CD4-positive, alpha-beta memory T cell (primary cell): ENCODE data around the gene KRTAP5-9. TPM values are rescaled to one million over a fixed set of nuclear protein-coding genes. Genes with fewer than 3 reads are reported as not detected.
A peak's percentile ranks its signal among the peaks of the same experiment; 100 is the strongest.
"Not testable (repeated sequence)": the region's sequence is repeated elsewhere in the genome, so short reads cannot be mapped to it uniquely, and the experiment has no call there.

Experiments
- CTCF ChIA-PET: fragments of 350-600 bp; sonication (Branson Sonifier 250); formaldehyde crosslinking; loops from one replicate; lab custom pipeline; 2021; ENCODE audit warnings: inconsistent platforms; ENCODE audit not compliant: partially characterized antibody; lab: Charles Lee
- POLR2A ChIA-PET: fragments of 350-600 bp; sonication (Branson Sonifier 250); formaldehyde crosslinking; loops from one replicate; lab custom pipeline; 2021; ENCODE audit not compliant: partially characterized antibody; lab: Charles Lee
- DNase-seq, 5 donors: peaks; one replicate each; pipeline versions ENCODE4 v3.0.0 to v3.0.0-alpha.2; 2020 to 2022; ENCODE audit warnings: mixed read lengths in 1 of 5
- H3K27ac ChIP-seq: one replicate; pipeline ENCODE4 v1.7.0; 2013; ENCODE audit warnings: low read depth, low read length
- H3K27me3 ChIP-seq: 2 replicates; pipeline ENCODE4 v1.7.0; 2013; ENCODE audit warnings: mild to moderate bottlenecking, low read length, moderate library complexity; ENCODE audit not compliant: insufficient read depth
- H3K36me3 ChIP-seq: 2 replicates; pipeline ENCODE4 v1.7.0; 2013; ENCODE audit warnings: mild to moderate bottlenecking, low read length, moderate library complexity; ENCODE audit not compliant: insufficient read depth
- H3K4me1 ChIP-seq: 2 replicates; pipeline ENCODE4 v1.7.0; 2013; ENCODE audit warnings: mild to moderate bottlenecking, low read length, moderate library complexity; ENCODE audit not compliant: insufficient read depth
- H3K4me3 ChIP-seq, 2 donors: one replicate each; pipeline ENCODE4 v1.7.0; 2013; ENCODE audit warnings: low read length in 2 of 2, mild to moderate bottlenecking in 1 of 2
- H3K9me3 ChIP-seq, 2 donors: one replicate each; pipeline ENCODE4 v1.7.0; 2013; ENCODE audit warnings: low read length in 2 of 2, control low read depth in 1 of 2; ENCODE audit not compliant: control insufficient read depth in 1 of 2
- H3K27ac Mint-ChIP-seq, 7 donors: one replicate each; pipeline ENCODE4 v1.8.0; 2020 to 2021; ENCODE audit warnings: mixed read lengths in 7 of 7, mild to moderate bottlenecking in 6 of 7, inconsistent platforms in 3 of 7, moderate library complexity in 3 of 7
- H3K27me3 Mint-ChIP-seq, 2 donors: one replicate each; pipeline ENCODE4 v1.8.0; 2020 to 2021; ENCODE audit warnings: mixed read lengths in 2 of 2
- H3K36me3 Mint-ChIP-seq, 2 donors: one replicate each; pipeline ENCODE4 v1.8.0; 2020 to 2021; ENCODE audit warnings: mixed read lengths in 2 of 2, inconsistent platforms in 1 of 2, mild to moderate bottlenecking in 1 of 2
- H3K4me1 Mint-ChIP-seq, 4 donors: one replicate each; pipeline ENCODE4 v1.8.0; 2020 to 2021; ENCODE audit warnings: mixed read lengths in 4 of 4, mild to moderate bottlenecking in 1 of 4
- H3K4me3 Mint-ChIP-seq, 8 donors: one replicate each; pipeline ENCODE4 v1.8.0; 2020 to 2021; ENCODE audit warnings: mixed read lengths in 8 of 8, mild to moderate bottlenecking in 7 of 8, moderate library complexity in 6 of 8, inconsistent platforms in 3 of 8
- H3K9me3 Mint-ChIP-seq, 8 donors: one replicate each; pipeline ENCODE4 v1.8.0; 2020 to 2021; ENCODE audit warnings: mixed read lengths in 8 of 8, mild to moderate bottlenecking in 5 of 8, inconsistent platforms in 3 of 8, moderate library complexity in 1 of 8
- intact Hi-C: fragments of 100-400 bp; cut with micrococcal nuclease; formaldehyde crosslinking; loops from one replicate; pipeline ENCODE4 v1.15.1; 2023
- polyA plus RNA-seq, 2 donors: library from polyadenylated mRNA; unstranded; fragments of 300-500 nt; fragmentation: Illumina TruSeq; gene quantifications; one replicate each; pipeline ENCODE4 v1.2.3, GENCODE V29; 2021
- total RNA-seq, 2 experiments: library from RNA; stranded (reverse); gene quantifications; one replicate each; pipeline ENCODE4 v1.2.3, GENCODE V29; 2021

Gene KRTAP5-9
- total and polyA plus RNA-seq, 4 experiments from 2014 or later = not detected

DNA sequence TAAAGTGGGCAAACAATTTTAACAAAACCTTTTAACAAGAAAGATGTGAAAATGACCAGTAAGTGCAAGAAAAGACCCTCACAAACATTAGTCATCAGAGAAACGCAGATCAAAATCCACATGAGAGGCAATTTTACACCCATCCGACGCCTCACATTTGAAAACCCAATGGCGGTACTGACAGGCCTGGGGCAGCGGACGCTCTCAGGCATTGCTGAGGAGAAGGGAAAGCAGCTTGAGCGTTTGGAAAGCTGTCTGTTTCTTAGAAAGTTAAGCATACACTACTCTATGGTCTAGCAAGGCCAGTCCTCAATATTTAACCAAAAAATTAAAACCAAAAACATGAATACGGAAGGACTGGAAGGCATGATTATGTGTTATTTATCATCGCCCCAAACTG lies 12.4 kb upstream of the KRTAP5-9 start:
- H3K36me3 ChIP-seq = no peaks in the 10 kb centered on the region
- CTCF ChIA-PET = no interaction called here
- intact Hi-C loops = no loop called here

DNA sequence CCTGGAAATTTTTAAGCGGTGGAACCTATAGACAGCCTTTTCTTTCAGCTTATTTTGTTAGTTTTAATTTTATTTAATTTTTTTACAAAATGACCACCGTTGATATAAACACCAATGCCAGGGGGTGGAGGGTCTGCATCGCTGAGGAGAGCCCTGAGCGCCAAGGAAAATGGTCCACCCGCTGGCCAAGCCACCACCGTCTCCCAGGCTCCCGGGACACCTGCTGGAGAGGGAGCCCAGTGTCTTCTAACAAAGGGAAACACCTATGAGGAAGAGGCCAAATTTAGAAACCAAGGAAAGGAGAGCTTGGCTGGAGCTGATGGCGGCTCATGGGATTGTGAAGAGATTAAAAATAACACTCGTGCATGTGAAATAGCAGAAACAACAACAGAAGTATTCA lies 10.7 kb upstream of the KRTAP5-9 start:
- H3K27me3 ChIP-seq = no peaks in the 10 kb centered on the region
- Mint-ChIP-seq H3K4me1 (no peaks in the 10 kb centered on the region), H3K27me3 (peaks cover 12 to 27% of the 10 kb centered on the region in 2 donors), H3K9me3 (peaks cover 0 to 18% (median 8%) of the 10 kb centered on the region in 8 donors), H3K4me3 (no peak overlapping the region), H3K27ac (no peak overlapping the region), H3K36me3 (peaks cover 0 to 7% of the 10 kb centered on the region in 2 donors)
- no peaks in the 10 kb centered on the region for H3K36me3 ChIP-seq
- POLR2A ChIA-PET = no interaction called here
- H3K4me3 ChIP-seq = no peak overlapping the region
- DNase-seq = no peak
- H3K4me1 ChIP-seq = no peaks in the 10 kb centered on the region
- H3K9me3 ChIP-seq = no peaks in the 10 kb centered on the region
- no peak overlapping the region for H3K27ac ChIP-seq
- CTCF ChIA-PET = no interaction called here
- intact Hi-C loops = no loop called here

More for the DNA sequence above, 12.4 kb upstream of the KRTAP5-9 start:
- Mint-ChIP-seq H3K27ac (no peak overlapping the region), H3K27me3 (peaks cover 8 to 15% of the 10 kb centered on the region in 2 donors), H3K36me3 (peaks cover 0 to 4% of the 10 kb centered on the region in 2 donors), H3K4me3 (no peak overlapping the region), H3K9me3 (peaks cover 0 to 9% (median 3%) of the 10 kb centered on the region in 8 donors), H3K4me1 (no peaks in the 10 kb centered on the region)
- Histone ChIP-seq H3K27ac (no peak overlapping the region), H3K4me3 (no peak overlapping the region), H3K27me3 (no peaks in the 10 kb centered on the region), H3K4me1 (no peaks in the 10 kb centered on the region), H3K9me3 (no peaks in the 10 kb centered on the region)
- DNase-seq = no peak
- POLR2A ChIA-PET = no interaction called here

DNA sequence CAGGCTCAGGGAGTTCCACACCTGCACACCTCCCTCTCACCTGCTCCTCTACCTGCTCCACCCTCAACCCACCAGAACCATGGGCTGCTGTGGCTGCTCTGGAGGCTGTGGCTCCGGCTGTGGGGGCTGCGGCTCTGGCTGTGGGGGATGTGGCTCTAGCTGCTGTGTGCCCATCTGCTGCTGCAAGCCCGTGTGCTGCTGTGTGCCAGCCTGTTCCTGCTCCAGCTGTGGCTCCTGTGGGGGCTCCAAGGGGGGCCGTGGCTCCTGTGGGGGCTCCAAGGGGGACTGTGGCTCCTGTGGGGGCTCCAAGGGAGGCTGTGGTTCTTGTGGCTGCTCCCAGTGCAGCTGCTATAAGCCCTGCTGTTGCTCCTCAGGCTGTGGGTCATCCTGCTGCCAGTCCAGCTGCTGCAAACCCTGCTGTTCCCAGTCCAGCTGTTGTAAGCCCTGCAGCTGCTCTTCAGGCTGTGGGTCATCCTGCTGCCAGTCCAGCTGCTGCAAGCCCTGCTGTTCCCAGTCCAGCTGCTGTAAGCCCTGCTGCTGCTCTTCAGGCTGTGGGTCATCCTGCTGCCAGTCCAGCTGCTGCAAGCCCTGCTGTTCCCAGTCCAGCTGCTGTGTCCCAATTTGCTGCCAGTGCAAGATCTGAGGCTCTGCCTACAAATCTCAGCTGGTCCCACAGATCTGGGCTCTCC lies 10.1 kb upstream of the KRTAP5-9 start, which contains the start of gene KRTAP5-8:
Gene KRTAP5-8 (plus strand): TSS at position 49 of the 689 bp plus-strand sequence. CDS start 31 bp downstream, at position 80.
- POLR2A ChIA-PET, H3K4me3 Mint-ChIP-seq, CTCF ChIA-PET: not testable (repeated sequence)

DNA sequence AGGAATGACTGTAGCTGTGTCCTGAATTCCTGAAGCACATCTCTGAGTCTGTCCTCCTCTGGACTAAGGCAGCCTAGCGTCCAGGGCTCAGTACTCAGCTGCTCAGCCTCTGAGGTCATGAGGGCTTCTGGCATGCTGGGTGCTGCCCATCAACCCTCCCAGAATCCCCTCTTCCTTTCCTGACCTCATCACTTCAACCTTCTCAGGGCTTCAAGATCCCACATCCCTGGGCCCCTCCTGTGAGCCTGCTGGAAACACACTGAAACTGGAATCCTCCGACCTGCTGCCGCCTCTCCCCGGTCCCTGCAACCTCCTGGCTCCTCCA lies 9.6 kb upstream of the KRTAP5-9 start:
- Histone ChIP-seq H3K4me1 (no peaks in the 10 kb centered on the region), H3K27ac (no peak overlapping the region), H3K27me3 (no peaks in the 10 kb centered on the region), H3K36me3 (no peaks in the 10 kb centered on the region), H3K9me3 (no peaks in the 10 kb centered on the region), H3K4me3 (no peak overlapping the region)
- no peak overlapping the region for H3K27ac Mint-ChIP-seq
- H3K27me3 Mint-ChIP-seq = peaks cover 12 to 34% of the 10 kb centered on the region in 2 donors
- ChIA-PET POLR2A (no interaction called here), CTCF (no interaction called here)
- no peaks in the 10 kb centered on the region for H3K4me1 Mint-ChIP-seq
- H3K36me3 Mint-ChIP-seq = peaks cover 0 to 7% of the 10 kb centered on the region in 2 donors
- intact Hi-C loops = no loop called here
- H3K9me3 Mint-ChIP-seq = peaks cover 0 to 18% (median 8%) of the 10 kb centered on the region in 8 donors
- no peak overlapping the region for H3K4me3 Mint-ChIP-seq
- no peak for DNase-seq

More for the DNA sequence above, 10.1 kb upstream of the KRTAP5-9 start, which contains the start of gene KRTAP5-8:
- H3K4me1 Mint-ChIP-seq, H3K36me3 ChIP-seq, H3K27me3 ChIP-seq, H3K4me3 ChIP-seq, H3K36me3 Mint-ChIP-seq, H3K27ac ChIP-seq, H3K4me1 ChIP-seq, DNase-seq, H3K9me3 ChIP-seq, intact Hi-C loops: not testable (repeated sequence)
- Mint-ChIP-seq H3K27me3 (peaks cover 12 to 29% of the 10 kb centered on the region in 2 donors), H3K9me3 (peaks cover 0 to 18% (median 8%) of the 10 kb centered on the region in 8 donors), H3K27ac (peak within 1 kb of the TSS in 1 of 7 donors; percentile 70)

DNA sequence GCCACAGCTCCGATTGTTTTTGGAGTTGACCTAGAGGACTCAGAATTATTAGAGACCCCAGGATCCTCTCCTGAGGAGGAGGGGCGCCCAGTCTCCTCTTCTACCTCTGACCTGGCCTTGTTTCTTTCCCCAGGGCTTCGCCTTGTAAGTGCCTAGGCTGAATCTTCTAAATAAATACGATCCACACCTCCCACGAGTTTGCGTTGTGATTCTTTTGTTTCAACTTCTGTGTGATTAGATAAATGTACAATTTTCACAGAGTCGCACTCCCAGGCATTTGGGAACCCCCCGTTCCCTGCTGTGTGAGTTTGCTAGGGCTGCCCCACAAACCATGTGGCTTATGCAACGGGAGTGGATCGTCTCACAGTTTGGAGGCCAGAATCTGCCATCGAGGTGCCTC lies 9.2 kb upstream of the KRTAP5-9 start:
- Mint-ChIP-seq H3K27ac (no peak overlapping the region), H3K9me3 (peaks cover 0 to 18% (median 8%) of the 10 kb centered on the region in 8 donors), H3K27me3 (peaks cover 12 to 34% of the 10 kb centered on the region in 2 donors), H3K36me3 (peaks cover 0 to 7% of the 10 kb centered on the region in 2 donors), H3K4me3 (no peak overlapping the region), H3K4me1 (no peaks in the 10 kb centered on the region)
- Histone ChIP-seq H3K27me3 (no peaks in the 10 kb centered on the region), H3K4me1 (no peaks in the 10 kb centered on the region), H3K9me3 (no peaks in the 10 kb centered on the region), H3K27ac (no peak overlapping the region), H3K4me3 (no peak overlapping the region), H3K36me3 (no peaks in the 10 kb centered on the region)
- DNase-seq = no peak
- POLR2A ChIA-PET = no interaction called here
- CTCF ChIA-PET = no interaction called here
- intact Hi-C loops = no loop called here

DNA sequence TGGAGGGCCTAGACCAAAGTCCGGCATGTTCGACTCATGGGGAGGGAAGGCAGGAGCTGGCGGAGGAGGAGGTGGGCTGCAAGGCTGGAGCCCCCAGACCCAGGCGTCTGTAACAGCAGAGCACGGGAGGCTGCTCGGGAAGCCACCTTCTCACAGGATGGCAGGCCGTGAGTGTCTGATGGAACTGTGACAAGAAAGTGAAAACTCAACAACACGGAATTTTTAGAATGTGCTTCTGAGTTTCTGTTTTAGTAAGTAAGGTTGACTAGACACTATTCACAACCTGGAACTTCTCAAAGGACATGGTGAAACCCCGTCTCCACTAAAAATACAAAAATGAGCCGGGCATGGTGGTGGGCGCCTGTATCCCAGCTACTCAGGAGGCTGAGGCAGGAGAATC lies 8.2 kb upstream of the KRTAP5-9 start:
- DNase-seq, H3K36me3 ChIP-seq, H3K27ac Mint-ChIP-seq, H3K4me1 Mint-ChIP-seq, H3K4me1 ChIP-seq, H3K4me3 Mint-ChIP-seq, H3K27me3 ChIP-seq, H3K27ac ChIP-seq, CTCF ChIA-PET, H3K9me3 ChIP-seq, POLR2A ChIA-PET, intact Hi-C loops, H3K4me3 ChIP-seq, H3K36me3 Mint-ChIP-seq: not testable (repeated sequence)
- peaks cover 12 to 35% of the 10 kb centered on the region in 2 donors for H3K27me3 Mint-ChIP-seq
- peaks cover 0 to 18% (median 8%) of the 10 kb centered on the region in 8 donors for H3K9me3 Mint-ChIP-seq

DNA sequence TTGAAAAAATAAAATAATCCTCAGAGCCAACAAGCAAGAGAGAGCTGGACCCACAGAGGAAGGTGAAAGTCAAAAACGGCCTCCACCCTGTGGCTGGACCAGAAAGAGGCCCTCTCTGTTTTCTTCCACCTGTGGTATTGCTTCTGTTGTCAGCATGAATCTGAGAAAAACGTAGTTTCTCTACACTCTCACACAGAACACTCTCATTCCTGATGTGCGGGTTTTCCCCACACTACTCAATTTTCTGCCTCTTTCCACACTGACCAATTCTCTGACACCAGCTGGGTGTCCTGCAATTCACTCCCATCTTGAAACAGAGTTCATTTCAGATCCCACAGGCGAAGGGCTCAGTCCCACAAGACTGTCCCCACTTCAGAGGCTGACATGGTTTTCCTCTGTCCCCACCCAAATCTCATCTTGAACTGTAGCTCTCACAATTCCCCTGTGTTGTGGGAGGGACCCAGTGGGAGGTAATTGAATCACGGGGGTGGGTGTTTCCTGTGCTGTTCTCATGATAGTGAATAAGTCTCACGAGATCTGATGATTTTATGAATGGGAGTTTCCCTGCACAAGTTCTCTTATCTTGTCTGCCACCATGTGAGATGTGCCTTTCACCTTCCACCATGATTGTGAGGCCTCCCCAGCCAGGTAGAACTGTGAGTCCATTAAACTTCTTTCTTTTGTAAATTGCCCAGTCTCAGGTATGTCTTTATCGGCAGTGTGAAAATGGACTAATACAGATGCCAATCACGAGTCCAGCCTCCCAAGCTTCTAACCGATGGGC lies 7.5 kb upstream of the KRTAP5-9 start:
- H3K9me3 ChIP-seq, H3K4me3 ChIP-seq, H3K36me3 Mint-ChIP-seq, H3K36me3 ChIP-seq, H3K27ac Mint-ChIP-seq, CTCF ChIA-PET, H3K27me3 ChIP-seq, DNase-seq, H3K4me1 ChIP-seq, POLR2A ChIA-PET, H3K27ac ChIP-seq, H3K4me1 Mint-ChIP-seq, intact Hi-C loops, H3K4me3 Mint-ChIP-seq: not testable (repeated sequence)
- peaks cover 0 to 18% (median 8%) of the 10 kb centered on the region in 8 donors for H3K9me3 Mint-ChIP-seq
- H3K27me3 Mint-ChIP-seq = peaks cover 12 to 39% of the 10 kb centered on the region in 2 donors
